HG02571 (cell line): ENCODE measurements around the gene CNN2.
A peak's percentile ranks its signal among the peaks of the same experiment; 100 is the strongest.

Experiments used
- ATAC-seq: cut with Tn5 transposase; IDR thresholded peaks from one replicate; pipeline ENCODE4 v1.9.1; 2021; ENCODE audit warnings: mild to moderate bottlenecking, moderate library complexity; ENCODE audit not compliant: unreplicated experiment

The CNN2 gene

GRCh38 chr19:1025960-1026782 is at the start of gene CNN2:
CNN2 (plus strand) TSS chr19:1026608; CDS start chr19:1026662, 54 bp downstream.
- ATAC-seq: no peak

- no peak for ATAC-seq
Measured at GRCh38 chr19:977058-977464, 49.3 kb upstream of the CNN2 start.

GRCh38 chr19:979318-979741 is 47.1 kb upstream of the CNN2 start:
- no peak for ATAC-seq

- no peak for ATAC-seq
Measured at GRCh38 chr19:980133-980998, 46.0 kb upstream of the CNN2 start.

- no peak for ATAC-seq
Measured at GRCh38 chr19:982567-983170, 43.7 kb upstream of the CNN2 start.

GRCh38 chr19:984165-984967 is 42.0 kb upstream of the CNN2 start, which contains the start of gene WDR18:
WDR18 (plus strand) TSS chr19:984345; CDS start chr19:984354, 9 bp downstream.
- ATAC-seq: peak; percentile 66

- ATAC-seq: no peak
Measured at GRCh38 chr19:986083-986482, 40.3 kb upstream of the CNN2 start.

GRCh38 chr19:988081-988480 is 38.3 kb upstream of the CNN2 start:
- ATAC-seq: no peak

- no peak for ATAC-seq
Measured at GRCh38 chr19:988510-988909, 37.9 kb upstream of the CNN2 start.

GRCh38 chr19:989381-990081 is 36.9 kb upstream of the CNN2 start:
- ATAC-seq: no peak

GRCh38 chr19:990119-990571 is 36.3 kb upstream of the CNN2 start:
- ATAC-seq: no peak

- no peak for ATAC-seq
Measured at GRCh38 chr19:990746-991145, 35.7 kb upstream of the CNN2 start.

- no peak for ATAC-seq
Measured at GRCh38 chr19:991174-991931, 35.1 kb upstream of the CNN2 start.

GRCh38 chr19:991932-992669 is 34.3 kb upstream of the CNN2 start:
- no peak for ATAC-seq

GRCh38 chr19:992670-993055 is 33.7 kb upstream of the CNN2 start:
- ATAC-seq: no peak

- no peak for ATAC-seq
Measured at GRCh38 chr19:993361-993830, 33.0 kb upstream of the CNN2 start.

- no peak for ATAC-seq
Measured at GRCh38 chr19:993831-994393, 32.5 kb upstream of the CNN2 start.

GRCh38 chr19:994516-994915 is 31.9 kb upstream of the CNN2 start:
- no peak for ATAC-seq
